Measurements from ENCODE around the gene MEIG1. TPM values are rescaled to one million over a fixed set of nuclear protein-coding genes. Genes with fewer than 3 reads are reported as not detected.

The MEIG1 gene
- total RNA-seq, 6 donors from 2014 or later: 0.44 to 2.0 TPM; not detected in 4

DNA sequence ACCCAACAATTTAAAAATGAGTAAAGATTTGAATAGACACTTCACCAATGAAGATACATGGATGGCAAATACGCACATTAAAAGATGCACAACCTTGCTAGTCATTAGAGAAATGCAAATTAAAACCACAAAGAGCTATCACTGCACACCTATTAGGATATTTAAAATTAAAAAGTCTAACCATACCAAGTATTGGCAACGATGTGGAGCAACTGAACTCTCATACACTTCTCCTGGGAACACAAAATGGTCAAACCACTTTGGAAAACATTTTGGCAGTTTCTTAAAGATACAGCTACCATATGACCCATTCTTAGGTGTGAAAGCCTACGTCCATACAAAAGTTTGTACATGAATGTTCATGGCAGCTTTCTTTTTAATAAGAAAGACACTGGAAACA, 41.4 kb upstream of the MEIG1 start:
- H3K27me3 ChIP-seq: no peaks in the 10 kb centered on the region
- no peak for TF ChIP-seq CTCF (IDR thresholded peaks at IDR 0.05)
- TF ChIP-seq EP300 (IDR thresholded peaks at IDR 0.05): no peak
- no peak for TF ChIP-seq POLR2A (IDR thresholded peaks at IDR 0.05)
- no peak for TF ChIP-seq POLR2AphosphoS5 (IDR thresholded peaks at IDR 0.05)
- H3K36me3 ChIP-seq: peaks cover 33 to 83% (median 61%) of the 10 kb centered on the region in 4 donors
- H3K27ac ChIP-seq: no peak overlapping the region
- H3K4me1 ChIP-seq: no peaks in the 10 kb centered on the region
- peaks cover 0 to 21% (median 15%) of the 10 kb centered on the region in 4 donors for H3K9me3 ChIP-seq
- H3K4me3 ChIP-seq: no peak overlapping the region
- DNase-seq (no peak), ATAC-seq (ENCODE audit: low FRiP score in 2 of 2) (no peak)
- 98% methylated on average over 3 of the region's 3 CpGs for WGBS, 2 donors

GRCh38 chr10:14918964-14919363, 40.2 kb upstream of the MEIG1 start:
- Histone ChIP-seq H3K9me3 (peaks cover 0 to 21% (median 15%) of the 10 kb centered on the region in 4 donors), H3K4me3 (no peak overlapping the region), H3K4me1 (no peaks in the 10 kb centered on the region), H3K36me3 (peaks cover 30 to 85% (median 67%) of the 10 kb centered on the region in 4 donors), H3K27ac (no peak overlapping the region), H3K27me3 (no peaks in the 10 kb centered on the region)
- no peak for ATAC-seq (ENCODE audit: low FRiP score in 2 of 2)
- no peak for DNase-seq
- no peak for TF ChIP-seq POLR2A (IDR thresholded peaks at IDR 0.05)
- no peak for TF ChIP-seq EP300 (IDR thresholded peaks at IDR 0.05)
- no peak for TF ChIP-seq CTCF (IDR thresholded peaks at IDR 0.05)
- TF ChIP-seq POLR2AphosphoS5 (IDR thresholded peaks at IDR 0.05): no peak
- WGBS, 2 donors: 88 to 91% methylated on average over 3 of the region's 3 CpGs

DNA sequence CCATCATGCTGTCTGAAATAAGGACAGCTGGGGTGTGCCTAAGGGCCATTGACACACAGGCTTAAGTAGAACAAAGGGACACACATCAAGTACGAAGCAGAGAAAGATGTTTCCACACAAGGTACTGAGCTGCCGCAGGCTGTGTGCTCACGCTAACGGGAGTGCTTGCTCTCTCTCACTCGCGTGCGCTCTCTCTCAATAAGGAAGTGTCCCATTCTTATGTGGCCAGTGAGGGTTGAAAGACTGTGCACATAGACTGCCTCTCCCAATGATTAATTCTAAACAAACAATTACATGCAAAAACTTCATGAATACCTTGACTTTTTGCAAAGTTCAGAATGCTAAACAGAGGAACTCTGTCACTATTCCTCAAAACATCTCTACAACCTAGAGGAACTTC, 35.2 kb upstream of the MEIG1 start:
- H3K27ac ChIP-seq: no peak overlapping the region
- no peak overlapping the region for H3K4me3 ChIP-seq
- H3K27me3 ChIP-seq: no peaks in the 10 kb centered on the region
- WGBS, 2 donors: 96% methylated on average over 7 of the region's 7 CpGs
- H3K9me3 ChIP-seq: no peaks in the 10 kb centered on the region
- no peaks in the 10 kb centered on the region for H3K4me1 ChIP-seq
- DNase-seq: no peak
- no peak for TF ChIP-seq EP300 (IDR thresholded peaks at IDR 0.05)
- TF ChIP-seq POLR2A (IDR thresholded peaks at IDR 0.05): no peak
- TF ChIP-seq CTCF (IDR thresholded peaks at IDR 0.05): no peak
- TF ChIP-seq POLR2AphosphoS5 (IDR thresholded peaks at IDR 0.05): no peak
- peaks cover 12 to 93% (median 67%) of the 10 kb centered on the region in 4 donors for H3K36me3 ChIP-seq
- no peak for ATAC-seq (ENCODE audit: low FRiP score in 2 of 2)

- Histone ChIP-seq H3K27me3 (no peaks in the 10 kb centered on the region), H3K9me3 (no peaks in the 10 kb centered on the region), H3K4me3 (no peak overlapping the region), H3K36me3 (peaks cover 5 to 92% (median 56%) of the 10 kb centered on the region in 4 donors), H3K27ac (no peak overlapping the region), H3K4me1 (no peaks in the 10 kb centered on the region)
- no peak for ATAC-seq (ENCODE audit: low FRiP score in 2 of 2)
- DNase-seq: no peak
- TF ChIP-seq POLR2A (IDR thresholded peaks at IDR 0.05): no peak
- no peak for TF ChIP-seq CTCF (IDR thresholded peaks at IDR 0.05)
- TF ChIP-seq POLR2AphosphoS5 (IDR thresholded peaks at IDR 0.05): no peak
- TF ChIP-seq EP300 (IDR thresholded peaks at IDR 0.05): no peak
- WGBS, 2 donors: 94 to 95% methylated on average over 2 of the region's 2 CpGs
These were observed 33.9 kb upstream of the MEIG1 start for GRCh38 chr10:14925268-14925667.

GRCh38 chr10:14926061-14926470, 33.1 kb upstream of the MEIG1 start:
- no peaks in the 10 kb centered on the region for H3K9me3 ChIP-seq
- H3K27me3 ChIP-seq: no peaks in the 10 kb centered on the region
- no peak overlapping the region for H3K4me3 ChIP-seq
- WGBS, 2 donors: 81 to 87% methylated on average over 8 of the region's 8 CpGs
- no peak for TF ChIP-seq CTCF (IDR thresholded peaks at IDR 0.05)
- no peak for TF ChIP-seq EP300 (IDR thresholded peaks at IDR 0.05)
- TF ChIP-seq POLR2AphosphoS5 (IDR thresholded peaks at IDR 0.05): no peak
- no peak for TF ChIP-seq POLR2A (IDR thresholded peaks at IDR 0.05)
- no peaks in the 10 kb centered on the region for H3K4me1 ChIP-seq
- DNase-seq: no peak
- H3K36me3 ChIP-seq: peaks cover 9 to 92% (median 55%) of the 10 kb centered on the region in 4 donors
- no peak for ATAC-seq (ENCODE audit: low FRiP score in 2 of 2)
- H3K27ac ChIP-seq: no peak overlapping the region
